ENCODE data around the gene TSPEAR. TPM values are rescaled to one million over a fixed set of nuclear protein-coding genes. Genes with fewer than 3 reads are reported as not detected.

TSPEAR gene
- total RNA-seq, 1 experiment from 2014 or later = 2.1 TPM

DNA sequence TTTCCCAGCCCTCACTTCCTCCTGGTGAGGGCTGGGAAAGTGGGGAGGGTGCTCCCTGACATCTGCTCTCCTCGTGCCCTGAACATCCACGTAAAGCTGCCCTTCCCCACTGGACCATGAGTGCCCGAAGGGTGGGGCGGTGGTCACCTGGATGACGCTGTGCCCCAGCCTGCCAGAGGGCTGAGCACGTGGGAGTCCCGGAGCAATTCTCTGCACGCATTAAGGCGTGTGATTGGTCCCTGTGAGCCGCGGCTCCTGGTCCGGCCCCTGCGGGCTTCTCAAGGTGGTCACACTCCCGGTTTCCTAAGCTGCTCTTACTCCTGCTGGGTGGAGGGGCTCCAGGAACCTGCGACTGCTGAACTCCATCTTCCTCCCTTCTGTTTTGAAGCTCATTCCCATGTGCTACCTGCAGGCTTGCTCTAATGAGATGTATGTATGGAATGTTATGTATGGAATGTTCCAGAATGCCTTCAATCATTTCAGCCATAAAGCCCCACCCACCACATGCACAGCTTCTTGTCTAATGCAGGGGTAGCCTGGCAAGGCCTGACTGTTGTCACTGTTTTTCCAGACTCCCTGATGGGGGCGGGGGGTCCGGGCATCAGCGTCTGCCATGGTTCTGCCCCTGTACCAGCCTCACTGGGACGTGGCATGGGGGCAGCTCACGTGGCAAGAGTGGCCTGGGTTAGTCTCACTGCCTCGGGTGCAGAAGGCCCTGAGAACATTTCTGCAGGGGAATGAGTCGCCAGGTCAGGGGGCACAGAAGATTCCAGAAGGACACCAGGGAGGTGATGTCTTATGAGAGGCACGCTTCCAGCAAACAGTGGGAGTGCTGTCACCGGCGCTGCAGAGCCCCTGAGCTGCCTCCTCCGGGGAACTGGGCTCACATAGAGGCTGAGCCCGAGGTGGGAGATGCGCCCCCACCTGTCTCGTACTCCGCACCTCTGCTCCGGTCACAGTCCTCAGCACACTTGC is 190.8 kb downstream of the TSPEAR start (continued):
- TF ChIP-seq, protein P1, sequence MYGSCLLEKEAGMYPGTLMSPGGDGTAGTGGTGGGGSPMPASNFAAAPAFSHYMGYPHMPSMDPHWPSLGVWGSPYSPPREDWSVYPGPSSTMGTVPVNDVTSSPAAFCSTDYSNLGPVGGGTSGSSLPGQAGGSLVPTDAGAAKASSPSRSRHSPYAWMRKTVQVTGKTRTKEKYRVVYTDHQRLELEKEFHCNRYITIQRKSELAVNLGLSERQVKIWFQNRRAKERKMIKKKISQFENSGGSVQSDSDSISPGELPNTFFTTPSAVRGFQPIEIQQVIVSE (CRISPR knock-in tag; IDR thresholded peaks at IDR 0.05; ENCODE audit: borderline replicate concordance) = no peak
- TF ChIP-seq ARID4B (CRISPR knock-in tag; IDR thresholded peaks at IDR 0.05; ENCODE audit: borderline replicate concordance) = no peak
- no peak for TF ChIP-seq JUN (CRISPR knock-in tag; IDR thresholded peaks at IDR 0.05)

DNA sequence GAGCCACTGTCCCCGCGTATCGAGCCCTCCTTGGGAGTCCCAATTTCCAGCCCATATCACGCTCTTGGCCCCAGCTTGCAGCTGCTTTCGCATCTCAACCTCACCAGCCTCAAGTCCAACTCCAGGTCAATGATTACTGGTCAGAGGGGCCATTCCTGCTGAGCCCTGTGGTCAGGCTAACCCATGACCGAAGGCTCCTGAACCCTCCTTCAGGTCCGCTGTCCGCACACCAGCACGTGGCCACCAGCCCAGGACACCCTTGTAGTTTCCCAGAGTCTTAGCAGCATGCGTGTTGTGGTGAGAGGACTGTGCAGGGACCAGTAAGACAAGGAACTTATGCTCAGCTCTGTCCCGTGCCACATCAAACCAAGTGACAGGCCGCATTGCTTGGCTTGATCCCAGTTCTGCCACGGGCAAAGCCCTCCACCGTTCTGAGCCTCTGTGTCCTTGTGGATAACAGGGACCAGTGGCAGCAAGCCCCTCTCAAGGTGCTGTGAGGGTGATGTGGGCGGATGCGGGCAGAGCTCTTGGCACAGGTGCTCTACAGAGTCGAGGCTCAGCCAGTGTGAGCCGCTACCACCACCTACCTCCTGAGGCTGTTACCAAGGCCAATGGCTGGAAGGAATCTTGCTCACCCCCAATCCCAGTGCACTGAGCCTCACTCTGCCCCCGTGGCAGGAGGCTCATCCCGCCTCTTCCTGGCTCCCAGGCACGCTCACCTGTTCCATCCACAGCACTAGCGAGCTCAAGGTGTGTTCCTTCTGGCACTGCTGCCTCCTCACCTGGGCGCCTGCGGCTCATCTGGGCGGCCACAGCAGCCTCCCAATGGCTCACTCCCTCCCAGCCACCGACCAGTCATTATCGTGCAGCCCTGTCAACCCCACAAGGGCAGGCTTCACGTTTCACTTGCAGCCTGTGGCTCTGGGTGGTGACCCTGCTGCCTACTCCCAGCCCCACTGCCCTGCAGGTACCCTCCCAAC is 191.7 kb downstream of the TSPEAR start:
- DNase-seq (ENCODE audit: low spot score) (no peak), ATAC-seq (no peak)
- POLR2A ChIA-PET = no interaction called here
- CTCF ChIA-PET = interaction anchor here (0.7 to 3.7 kb wide), 3 partner anchors 9 to 273 kb away, joined by 3 to 21 read pairs (median 3); no protein-coding TSS in a partner anchor
- Mint-ChIP-seq H3K27me3 (ENCODE audit: low read depth) (no peaks in the 10 kb centered on the region; the same call in 1 of the 2 replicates), H3K4me3 (no peak overlapping the region), H3K4me1 (0 out of 2 replicates have a peak, but pooled peaks cover 5% of the 10 kb centered on the region), H3K9me3 (peaks cover 10% of the 10 kb centered on the region), H3K27ac (no peak overlapping the region), H3K36me3 (no peaks in the 10 kb centered on the region)
- TF ChIP-seq ZBTB21 (CRISPR knock-in tag; IDR thresholded peaks at IDR 0.05; ENCODE audit: borderline replicate concordance) = no peak
- no peak for TF ChIP-seq ATF1 (CRISPR knock-in tag; IDR thresholded peaks at IDR 0.05)
- TF ChIP-seq NFE2L1 (CRISPR knock-in tag; IDR thresholded peaks at IDR 0.05) = no peak
- no peak for TF ChIP-seq ZNF219 (CRISPR knock-in tag; IDR thresholded peaks at IDR 0.05; ENCODE audit: borderline replicate concordance)
- TF ChIP-seq PREB (CRISPR knock-in tag; IDR thresholded peaks at IDR 0.05; ENCODE audit: borderline replicate concordance) = no peak
- no peak for TF ChIP-seq SMAD3 (CRISPR knock-in tag; IDR thresholded peaks at IDR 0.05; ENCODE audit: borderline replicate concordance)
- TF ChIP-seq NR2C2 (CRISPR knock-in tag; IDR thresholded peaks at IDR 0.05) = no peak
- TF ChIP-seq, protein P2, sequence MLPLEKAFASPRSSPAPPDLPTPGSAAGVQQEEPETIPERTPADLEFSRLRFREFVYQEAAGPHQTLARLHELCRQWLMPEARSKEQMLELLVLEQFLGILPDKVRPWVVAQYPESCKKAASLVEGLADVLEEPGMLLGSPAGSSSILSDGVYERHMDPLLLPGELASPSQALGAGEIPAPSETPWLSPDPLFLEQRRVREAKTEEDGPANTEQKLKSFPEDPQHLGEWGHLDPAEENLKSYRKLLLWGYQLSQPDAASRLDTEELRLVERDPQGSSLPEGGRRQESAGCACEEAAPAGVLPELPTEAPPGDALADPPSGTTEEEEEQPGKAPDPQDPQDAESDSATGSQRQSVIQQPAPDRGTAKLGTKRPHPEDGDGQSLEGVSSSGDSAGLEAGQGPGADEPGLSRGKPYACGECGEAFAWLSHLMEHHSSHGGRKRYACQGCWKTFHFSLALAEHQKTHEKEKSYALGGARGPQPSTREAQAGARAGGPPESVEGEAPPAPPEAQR (CRISPR knock-in tag; IDR thresholded peaks at IDR 0.05) = no peak
- TF ChIP-seq, protein P3, sequence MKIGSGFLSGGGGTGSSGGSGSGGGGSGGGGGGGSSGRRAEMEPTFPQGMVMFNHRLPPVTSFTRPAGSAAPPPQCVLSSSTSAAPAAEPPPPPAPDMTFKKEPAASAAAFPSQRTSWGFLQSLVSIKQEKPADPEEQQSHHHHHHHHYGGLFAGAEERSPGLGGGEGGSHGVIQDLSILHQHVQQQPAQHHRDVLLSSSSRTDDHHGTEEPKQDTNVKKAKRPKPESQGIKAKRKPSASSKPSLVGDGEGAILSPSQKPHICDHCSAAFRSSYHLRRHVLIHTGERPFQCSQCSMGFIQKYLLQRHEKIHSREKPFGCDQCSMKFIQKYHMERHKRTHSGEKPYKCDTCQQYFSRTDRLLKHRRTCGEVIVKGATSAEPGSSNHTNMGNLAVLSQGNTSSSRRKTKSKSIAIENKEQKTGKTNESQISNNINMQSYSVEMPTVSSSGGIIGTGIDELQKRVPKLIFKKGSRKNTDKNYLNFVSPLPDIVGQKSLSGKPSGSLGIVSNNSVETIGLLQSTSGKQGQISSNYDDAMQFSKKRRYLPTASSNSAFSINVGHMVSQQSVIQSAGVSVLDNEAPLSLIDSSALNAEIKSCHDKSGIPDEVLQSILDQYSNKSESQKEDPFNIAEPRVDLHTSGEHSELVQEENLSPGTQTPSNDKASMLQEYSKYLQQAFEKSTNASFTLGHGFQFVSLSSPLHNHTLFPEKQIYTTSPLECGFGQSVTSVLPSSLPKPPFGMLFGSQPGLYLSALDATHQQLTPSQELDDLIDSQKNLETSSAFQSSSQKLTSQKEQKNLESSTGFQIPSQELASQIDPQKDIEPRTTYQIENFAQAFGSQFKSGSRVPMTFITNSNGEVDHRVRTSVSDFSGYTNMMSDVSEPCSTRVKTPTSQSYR (CRISPR knock-in tag; IDR thresholded peaks at IDR 0.05) = no peak
- no peak for TF ChIP-seq ELF4 (CRISPR knock-in tag; IDR thresholded peaks at IDR 0.05; ENCODE audit: low read depth)
- no peak for TF ChIP-seq EMX1 (CRISPR knock-in tag; IDR thresholded peaks at IDR 0.05)
- TF ChIP-seq NFATC4 (CRISPR knock-in tag; IDR thresholded peaks at IDR 0.05) = no peak
- no peak for TF ChIP-seq ATF2 (CRISPR knock-in tag; IDR thresholded peaks at IDR 0.05; ENCODE audit: borderline replicate concordance, low read depth)
- TF ChIP-seq, protein P4, sequence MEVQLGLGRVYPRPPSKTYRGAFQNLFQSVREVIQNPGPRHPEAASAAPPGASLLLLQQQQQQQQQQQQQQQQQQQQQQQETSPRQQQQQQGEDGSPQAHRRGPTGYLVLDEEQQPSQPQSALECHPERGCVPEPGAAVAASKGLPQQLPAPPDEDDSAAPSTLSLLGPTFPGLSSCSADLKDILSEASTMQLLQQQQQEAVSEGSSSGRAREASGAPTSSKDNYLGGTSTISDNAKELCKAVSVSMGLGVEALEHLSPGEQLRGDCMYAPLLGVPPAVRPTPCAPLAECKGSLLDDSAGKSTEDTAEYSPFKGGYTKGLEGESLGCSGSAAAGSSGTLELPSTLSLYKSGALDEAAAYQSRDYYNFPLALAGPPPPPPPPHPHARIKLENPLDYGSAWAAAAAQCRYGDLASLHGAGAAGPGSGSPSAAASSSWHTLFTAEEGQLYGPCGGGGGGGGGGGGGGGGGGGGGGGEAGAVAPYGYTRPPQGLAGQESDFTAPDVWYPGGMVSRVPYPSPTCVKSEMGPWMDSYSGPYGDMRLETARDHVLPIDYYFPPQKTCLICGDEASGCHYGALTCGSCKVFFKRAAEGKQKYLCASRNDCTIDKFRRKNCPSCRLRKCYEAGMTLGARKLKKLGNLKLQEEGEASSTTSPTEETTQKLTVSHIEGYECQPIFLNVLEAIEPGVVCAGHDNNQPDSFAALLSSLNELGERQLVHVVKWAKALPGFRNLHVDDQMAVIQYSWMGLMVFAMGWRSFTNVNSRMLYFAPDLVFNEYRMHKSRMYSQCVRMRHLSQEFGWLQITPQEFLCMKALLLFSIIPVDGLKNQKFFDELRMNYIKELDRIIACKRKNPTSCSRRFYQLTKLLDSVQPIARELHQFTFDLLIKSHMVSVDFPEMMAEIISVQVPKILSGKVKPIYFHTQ (CRISPR knock-in tag; IDR thresholded peaks at IDR 0.05) = no peak
